Measurements from ENCODE around the gene TRIM34. TPM values are rescaled to one million over a fixed set of nuclear protein-coding genes. Genes with fewer than 3 reads are reported as not detected.

Gene TRIM34
- total and polyA plus RNA-seq, 2 donors from 2014 or later: 5.9 to 6.7 TPM

DNA sequence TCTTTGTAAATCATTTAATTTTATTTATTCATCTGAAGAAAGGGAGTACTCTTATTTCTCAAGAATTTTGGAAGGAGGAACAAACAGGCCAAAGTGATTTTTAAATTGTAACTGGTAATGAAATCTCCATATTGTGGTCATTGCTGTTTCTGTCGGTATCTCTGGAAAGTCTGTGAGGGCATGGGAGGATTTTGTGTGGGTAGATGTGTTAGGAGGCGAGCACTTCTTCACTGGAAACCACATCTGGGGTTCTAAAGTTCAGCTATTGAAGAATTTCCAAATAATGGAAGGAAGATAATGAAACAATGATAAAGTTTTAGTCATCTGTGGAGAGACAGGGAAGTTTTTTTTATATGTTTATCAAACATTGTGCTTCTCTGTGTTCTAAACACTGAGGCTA, 6.6 kb downstream of the TRIM34 start:
- no peak overlapping the region for H3K9ac ChIP-seq (ENCODE audit: low read length in 3 of 3)
- no peak overlapping the region for H3K27ac ChIP-seq (ENCODE audit: low read depth in 2 of 2, low read length in 2 of 2)
- FAIRE-seq: no peak
- intact Hi-C loops (cut with DNase I): no loop called here
- TF ChIP-seq, protein P1, sequence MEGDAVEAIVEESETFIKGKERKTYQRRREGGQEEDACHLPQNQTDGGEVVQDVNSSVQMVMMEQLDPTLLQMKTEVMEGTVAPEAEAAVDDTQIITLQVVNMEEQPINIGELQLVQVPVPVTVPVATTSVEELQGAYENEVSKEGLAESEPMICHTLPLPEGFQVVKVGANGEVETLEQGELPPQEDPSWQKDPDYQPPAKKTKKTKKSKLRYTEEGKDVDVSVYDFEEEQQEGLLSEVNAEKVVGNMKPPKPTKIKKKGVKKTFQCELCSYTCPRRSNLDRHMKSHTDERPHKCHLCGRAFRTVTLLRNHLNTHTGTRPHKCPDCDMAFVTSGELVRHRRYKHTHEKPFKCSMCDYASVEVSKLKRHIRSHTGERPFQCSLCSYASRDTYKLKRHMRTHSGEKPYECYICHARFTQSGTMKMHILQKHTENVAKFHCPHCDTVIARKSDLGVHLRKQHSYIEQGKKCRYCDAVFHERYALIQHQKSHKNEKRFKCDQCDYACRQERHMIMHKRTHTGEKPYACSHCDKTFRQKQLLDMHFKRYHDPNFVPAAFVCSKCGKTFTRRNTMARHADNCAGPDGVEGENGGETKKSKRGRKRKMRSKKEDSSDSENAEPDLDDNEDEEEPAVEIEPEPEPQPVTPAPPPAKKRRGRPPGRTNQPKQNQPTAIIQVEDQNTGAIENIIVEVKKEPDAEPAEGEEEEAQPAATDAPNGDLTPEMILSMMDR (IDR thresholded peaks at IDR 0.05; ENCODE audit: borderline replicate concordance, extremely low read depth, insufficient read depth): no peak
- no peaks in the 10 kb centered on the region for H3K36me3 ChIP-seq (ENCODE audit: control insufficient read depth in 2 of 3, insufficient read depth in 3 of 3, low read length in 3 of 3)
- no peak overlapping the region for H3K4me3 ChIP-seq (ENCODE audit: low read length in 3 of 3)
- no peak for DNase-seq
- H3K4me1 ChIP-seq (ENCODE audit: control insufficient read depth in 2 of 3, insufficient read depth in 2 of 3, low read depth in 1 of 3, low read length in 3 of 3): no peaks in the 10 kb centered on the region
- H3K27me3 ChIP-seq (ENCODE audit: control insufficient read depth, insufficient read depth, low read length): no peaks in the 10 kb centered on the region
- H3K9me3 ChIP-seq (ENCODE audit: control insufficient read depth in 2 of 3, insufficient read depth in 1 of 3, low read length in 3 of 3): no peaks in the 10 kb centered on the region

DNA sequence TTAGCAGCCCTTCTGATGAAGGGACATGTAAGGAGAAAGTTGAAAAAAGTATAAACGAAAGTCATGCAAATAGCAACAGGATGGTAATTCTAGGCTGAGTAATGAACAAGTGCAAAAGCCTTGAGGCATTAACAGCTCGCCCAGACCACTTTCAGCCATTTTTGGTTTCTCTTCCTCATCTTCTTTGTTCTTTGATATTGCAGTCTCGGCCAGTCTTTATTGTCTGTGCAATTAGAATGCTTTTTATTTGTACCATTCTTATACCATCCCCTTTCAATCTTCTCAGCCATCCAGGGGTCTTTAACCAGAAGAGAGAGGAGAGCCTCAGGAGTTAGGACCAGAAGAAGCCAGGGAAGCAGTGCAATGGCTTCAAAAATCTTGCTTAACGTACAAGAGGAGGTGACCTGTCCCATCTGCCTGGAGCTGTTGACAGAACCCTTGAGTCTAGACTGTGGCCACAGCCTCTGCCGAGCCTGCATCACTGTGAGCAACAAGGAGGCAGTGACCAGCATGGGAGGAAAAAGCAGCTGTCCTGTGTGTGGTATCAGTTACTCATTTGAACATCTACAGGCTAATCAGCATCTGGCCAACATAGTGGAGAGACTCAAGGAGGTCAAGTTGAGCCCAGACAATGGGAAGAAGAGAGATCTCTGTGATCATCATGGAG, 7.3 kb downstream of the TRIM34 start:
- Histone ChIP-seq H3K36me3 (ENCODE audit: control insufficient read depth in 2 of 3, insufficient read depth in 3 of 3, low read length in 3 of 3) (no peaks in the 10 kb centered on the region), H3K9me3 (ENCODE audit: control insufficient read depth in 2 of 3, insufficient read depth in 1 of 3, low read length in 3 of 3) (no peaks in the 10 kb centered on the region), H3K27me3 (ENCODE audit: control insufficient read depth, insufficient read depth, low read length) (no peaks in the 10 kb centered on the region), H3K4me3 (ENCODE audit: low read length in 3 of 3) (no peak overlapping the region), H3K9ac (ENCODE audit: low read length in 3 of 3) (no peak overlapping the region), H3K27ac (ENCODE audit: low read depth in 2 of 2, low read length in 2 of 2) (no peak overlapping the region), H3K4me1 (ENCODE audit: control insufficient read depth in 2 of 3, insufficient read depth in 2 of 3, low read depth in 1 of 3, low read length in 3 of 3) (no peaks in the 10 kb centered on the region)
- FAIRE-seq: no peak
- intact Hi-C loops (cut with DNase I): no loop called here
- TF ChIP-seq, protein P1 (IDR thresholded peaks at IDR 0.05; ENCODE audit: borderline replicate concordance, extremely low read depth, insufficient read depth): no peak
- DNase-seq: no peak

DNA sequence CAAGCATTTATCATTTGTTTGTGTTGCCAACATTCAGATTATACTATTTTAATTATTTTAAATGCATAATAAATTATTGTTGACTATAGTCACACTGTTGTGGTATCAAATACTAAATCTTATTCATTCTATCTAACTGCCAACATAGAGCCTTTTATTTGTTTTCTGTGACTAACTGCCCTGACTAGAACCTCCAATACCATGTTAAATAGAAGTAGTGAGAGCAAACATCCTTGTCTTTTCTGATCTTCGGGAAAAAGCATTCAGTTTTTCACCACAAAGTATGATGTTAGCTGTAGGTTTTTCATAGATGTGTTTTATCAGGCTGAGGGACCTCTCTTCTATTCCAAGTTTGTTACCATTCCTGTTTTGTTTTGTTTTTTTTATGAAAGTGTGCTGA, 15.2 kb downstream of the TRIM34 start:
- peaks cover 2 to 5% (median 3%) of the 10 kb centered on the region in 3 donors for H3K36me3 ChIP-seq (ENCODE audit: control insufficient read depth in 2 of 3, insufficient read depth in 3 of 3, low read length in 3 of 3)
- H3K27ac ChIP-seq (ENCODE audit: low read depth in 2 of 2, low read length in 2 of 2): no peak overlapping the region
- H3K4me1 ChIP-seq (ENCODE audit: control insufficient read depth in 2 of 3, insufficient read depth in 2 of 3, low read depth in 1 of 3, low read length in 3 of 3): no peaks in the 10 kb centered on the region
- H3K9ac ChIP-seq (ENCODE audit: low read length in 3 of 3): no peak overlapping the region
- no peaks in the 10 kb centered on the region for H3K27me3 ChIP-seq (ENCODE audit: control insufficient read depth, insufficient read depth, low read length)
- no peak for DNase-seq
- H3K4me3 ChIP-seq (ENCODE audit: low read length in 3 of 3): no peak overlapping the region
- intact Hi-C loops (cut with DNase I): no loop called here
- no peak for FAIRE-seq
- H3K9me3 ChIP-seq (ENCODE audit: control insufficient read depth in 2 of 3, insufficient read depth in 1 of 3, low read length in 3 of 3): no peaks in the 10 kb centered on the region
- TF ChIP-seq, protein P1 (IDR thresholded peaks at IDR 0.05; ENCODE audit: borderline replicate concordance, extremely low read depth, insufficient read depth): no peak

DNA sequence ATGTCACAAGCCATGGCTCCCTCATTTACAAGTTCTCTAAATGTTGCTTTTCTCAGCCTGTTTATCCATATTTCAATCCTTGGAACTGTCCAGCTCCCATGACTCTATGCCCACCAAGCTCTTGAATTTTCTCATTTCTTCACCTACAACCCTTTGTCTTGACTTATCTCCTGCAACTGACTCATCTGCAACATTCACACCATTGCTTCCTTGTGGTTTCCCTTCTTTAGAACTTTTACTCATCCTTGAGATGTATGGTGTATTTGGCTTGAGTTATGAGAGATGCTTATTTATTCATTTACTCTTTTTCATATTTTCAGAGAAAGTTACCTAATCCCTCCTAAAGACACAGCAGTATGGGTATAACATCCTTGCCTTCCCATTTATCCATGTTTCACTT, 18.8 kb downstream of the TRIM34 start:
- no peak overlapping the region for H3K9ac ChIP-seq (ENCODE audit: low read length in 3 of 3)
- intact Hi-C loops (cut with DNase I): no loop called here
- peaks cover 2 to 5% (median 3%) of the 10 kb centered on the region in 3 donors for H3K36me3 ChIP-seq (ENCODE audit: control insufficient read depth in 2 of 3, insufficient read depth in 3 of 3, low read length in 3 of 3)
- H3K4me1 ChIP-seq (ENCODE audit: control insufficient read depth in 2 of 3, insufficient read depth in 2 of 3, low read depth in 1 of 3, low read length in 3 of 3): no peaks in the 10 kb centered on the region
- FAIRE-seq: no peak
- no peak overlapping the region for H3K27ac ChIP-seq (ENCODE audit: low read depth in 2 of 2, low read length in 2 of 2)
- H3K4me3 ChIP-seq (ENCODE audit: low read length in 3 of 3): no peak overlapping the region
- no peaks in the 10 kb centered on the region for H3K27me3 ChIP-seq (ENCODE audit: control insufficient read depth, insufficient read depth, low read length)
- TF ChIP-seq, protein P1 (IDR thresholded peaks at IDR 0.05; ENCODE audit: borderline replicate concordance, extremely low read depth, insufficient read depth): no peak
- H3K9me3 ChIP-seq (ENCODE audit: control insufficient read depth in 2 of 3, insufficient read depth in 1 of 3, low read length in 3 of 3): no peaks in the 10 kb centered on the region
- no peak for DNase-seq

All from kidney (tissue), 14 donors.